DMS153 (cell line): ENCODE data around the gene DBN1.

Experiments used
- DNase-seq: peaks from one replicate; lab custom pipeline; 2025; lab: John Stamatoyannopoulos, UW

DBN1 gene

GRCh38 chr5:177473443-177474001 lies at the start of gene DBN1:
DBN1 (minus strand) TSS chr5:177473634; CDS start chr5:177473521, 113 bp downstream.
- no peak for DNase-seq

- DNase-seq, result no peak
Measured at GRCh38 chr5:177520916-177521513, 47.6 kb upstream of the DBN1 start.

- DNase-seq, result no peak
Measured at GRCh38 chr5:177520271-177520670, 46.8 kb upstream of the DBN1 start.

- no peak for DNase-seq
Measured at GRCh38 chr5:177519463-177520235, 46.2 kb upstream of the DBN1 start.

- peak; percentile 89 for DNase-seq
Measured at GRCh38 chr5:177516601-177517568, 43.5 kb upstream of the DBN1 start, which contains the start of gene DDX41. DDX41 (minus strand) TSS chr5:177516961; CDS start chr5:177516945, 16 bp downstream.

GRCh38 chr5:177515580-177515979 lies 42.1 kb upstream of the DBN1 start:
- DNase-seq, result no peak

GRCh38 chr5:177514541-177514940 lies 41.1 kb upstream of the DBN1 start:
- DNase-seq, result no peak

GRCh38 chr5:177513500-177513899 lies 40.1 kb upstream of the DBN1 start:
- DNase-seq, result no peak

- no peak for DNase-seq
Measured at GRCh38 chr5:177512736-177513380, 39.4 kb upstream of the DBN1 start.

- DNase-seq, result no peak
Measured at GRCh38 chr5:177511796-177512675, 38.6 kb upstream of the DBN1 start.

- DNase-seq, result no peak
Measured at GRCh38 chr5:177511181-177511580, 37.7 kb upstream of the DBN1 start.

GRCh38 chr5:177510567-177511053 lies 37.2 kb upstream of the DBN1 start:
- DNase-seq, result no peak

- no peak for DNase-seq
Measured at GRCh38 chr5:177509991-177510566, 36.6 kb upstream of the DBN1 start.

GRCh38 chr5:177509381-177509951 lies 36.0 kb upstream of the DBN1 start, which contains the start of gene DOK3:
DOK3 (minus strand) TSS chr5:177509826; CDS start chr5:177509540, 286 bp downstream.
- DNase-seq, result no peak

- DNase-seq, result no peak
Measured at GRCh38 chr5:177508837-177509236, 35.4 kb upstream of the DBN1 start.

GRCh38 chr5:177508221-177508611 lies 34.8 kb upstream of the DBN1 start:
- no peak for DNase-seq

GRCh38 chr5:177507596-177508220 lies 34.3 kb upstream of the DBN1 start:
- no peak for DNase-seq

- no peak for DNase-seq
Measured at GRCh38 chr5:177507165-177507564, 33.7 kb upstream of the DBN1 start.

GRCh38 chr5:177505075-177505474 lies 31.6 kb upstream of the DBN1 start:
- no peak for DNase-seq
